SK-N-SH (cell line): ENCODE data around the gene C15orf40. TPM values are rescaled to one million over a fixed set of nuclear protein-coding genes. Genes with fewer than 3 reads are reported as not detected.

Experiments used
- CTCF ChIA-PET: fragments of 300-600, 350-600 bp; formaldehyde crosslinking; extraction: SDS; loops from one replicate; lab custom pipeline; 2021; lab: Yijun Ruan, JAX
- POLR2A ChIA-PET: fragments of 350-600 bp; sonication (Branson Sonifier 250); formaldehyde crosslinking; extraction: SDS; loops from one replicate; lab custom pipeline; 2020; ENCODE audit warnings: antibody characterized with exemption, inconsistent platforms; lab: Yijun Ruan, JAX
- DNase-seq: peaks from one replicate; pipeline ENCODE4 v3.0.0; 2012
- H2AFZ ChIP-seq: fragments of 200-600 bp; sonication (generic); 2 replicates; pipeline ENCODE4 v1.8.1; 2016; ENCODE audit warnings: antibody characterized with exemption, mild to moderate bottlenecking, low read depth
- H3F3A ChIP-seq: fragments of 200-600 bp; sonication (generic); replicated peaks from 2 replicates; pipeline ENCODE3; 2016; ENCODE audit warnings: antibody characterized with exemption, mild to moderate bottlenecking; ENCODE audit not compliant: insufficient read depth
- H3K27ac ChIP-seq, 2 experiments: fragments of 200-500 bp in 1 of 2; fragments of 200-600 bp in 1 of 2; sonication (Bioruptor generic) in 1 of 2; sonication (generic), shearing (Covaris generic) in 1 of 2; 2 replicates each; pipeline versions ENCODE4 v1.5.1 to v1.6.1; 2014 to 2016; ENCODE audit warnings: low read depth in 2 of 2, inconsistent platforms in 1 of 2, low read length in 1 of 2, mild to moderate bottlenecking in 1 of 2, mixed read lengths in 1 of 2
- H3K27me3 ChIP-seq: fragments of 200-600 bp; sonication (generic), shearing (Covaris generic); 2 replicates; pipeline ENCODE4 v1.6.1; 2016; ENCODE audit warnings: mixed run types; ENCODE audit not compliant: insufficient read depth
- H3K36me3 ChIP-seq, 2 experiments: fragments of 200-500 bp in 1 of 2; fragments of 200-600 bp in 1 of 2; sonication (Bioruptor generic) in 1 of 2; sonication (generic) in 1 of 2; replicated peaks in 1 of 2; 2 replicates each; pipeline versions ENCODE3 to v1.5.1; 2014 to 2016; ENCODE audit warnings: low read length in 1 of 2, mild to moderate bottlenecking in 1 of 2; ENCODE audit not compliant: insufficient read depth in 2 of 2, control insufficient read depth in 1 of 2
- H3K4me1 ChIP-seq, 2 experiments: fragments of 200-500 bp in 1 of 2; fragments of 200-600 bp in 1 of 2; sonication (Bioruptor generic) in 1 of 2; sonication (generic), shearing (Covaris generic) in 1 of 2; 2 replicates each; pipeline versions ENCODE4 v1.5.1 to v1.6.1; 2014 to 2016; ENCODE audit warnings: low read depth in 1 of 2, low read length in 1 of 2, mixed run types in 1 of 2; ENCODE audit not compliant: insufficient read depth in 2 of 2, control insufficient read depth in 1 of 2
- H3K4me2 ChIP-seq: fragments of 200-600 bp; sonication (generic), shearing (Covaris generic); 2 replicates; pipeline ENCODE4 v1.6.1; 2017; ENCODE audit warnings: mixed run types
- H3K4me3 ChIP-seq, 2 experiments: fragments of 200-500 bp in 1 of 2; fragments of 200-600 bp in 1 of 2; sonication (Bioruptor generic) in 1 of 2; sonication (generic), shearing (Covaris generic) in 1 of 2; 2 replicates each; pipeline versions ENCODE4 v1.5.1 to v1.8.1; 2014 to 2016; ENCODE audit warnings: low read depth in 2 of 2, inconsistent platforms in 1 of 2, low read length in 1 of 2, mild to moderate bottlenecking in 1 of 2, mixed read lengths in 1 of 2, moderate library complexity in 1 of 2
- H3K79me2 ChIP-seq: fragments of 200-600 bp; sonication (generic); 2 replicates; pipeline ENCODE4 v1.8.1; 2017; ENCODE audit warnings: mild to moderate bottlenecking; ENCODE audit not compliant: insufficient read depth
- H3K9ac ChIP-seq: fragments of 200-600 bp; sonication (generic); 2 replicates; pipeline ENCODE4 v1.6.1; 2017; ENCODE audit warnings: mixed run types
- H3K9me2 ChIP-seq: fragments of 200-600 bp; sonication (generic); 2 replicates; pipeline ENCODE4 v1.6.1; 2017; ENCODE audit warnings: mixed run types
- H3K9me3 ChIP-seq: fragments of 200-600 bp; sonication (generic); 2 replicates; pipeline ENCODE4 v1.6.1; 2017; ENCODE audit warnings: mixed run types, mild to moderate bottlenecking, moderate library complexity
- H4K20me1 ChIP-seq: fragments of 200-600 bp; sonication (generic); 2 replicates; pipeline ENCODE4 v1.6.1; 2017; ENCODE audit warnings: mild to moderate bottlenecking, mixed run types; ENCODE audit not compliant: insufficient read depth
- EZH2phosphoT487 ChIP-seq: fragments of 200-600 bp; sonication (generic); IDR thresholded peaks from 2 replicates; pipeline ENCODE4 v1.6.1; 2017; ENCODE audit warnings: low read depth, mixed run types, mild to moderate bottlenecking, antibody characterized with exemption, moderate library complexity, borderline replicate concordance
- FOSL2 ChIP-seq: IDR thresholded peaks from 2 replicates; pipeline ENCODE4 v1.4.0; 2012; ENCODE audit warnings: low read depth, mild to moderate bottlenecking, moderate library complexity, borderline replicate concordance
- FOXJ3 ChIP-seq: sonication (generic); formaldehyde crosslinking; IDR thresholded peaks from 2 replicates; pipeline ENCODE4 v1.5.1; 2020; ENCODE audit warnings: mild to moderate bottlenecking, missing genetic modification reagents
- FOXM1 ChIP-seq: IDR thresholded peaks from 2 replicates; pipeline ENCODE4 v1.4.0; 2012; ENCODE audit warnings: low read depth, mild to moderate bottlenecking
- JUND ChIP-seq: IDR thresholded peaks from 2 replicates; pipeline ENCODE4 v1.4.0; 2012
- MEF2A ChIP-seq: IDR thresholded peaks from 2 replicates; pipeline ENCODE4 v1.4.0; 2012; ENCODE audit warnings: low read depth, borderline replicate concordance
- MXI1 ChIP-seq: IDR thresholded peaks from 2 replicates; pipeline ENCODE4 v1.6.1; 2012; ENCODE audit warnings: mild to moderate bottlenecking, low read depth, low read length, improper control_type of control experiment
- NFIC ChIP-seq: IDR thresholded peaks from 2 replicates; pipeline ENCODE4 v1.4.0; 2012; ENCODE audit warnings: borderline replicate concordance
- NRF1 ChIP-seq: IDR thresholded peaks from 2 replicates; pipeline ENCODE4 v1.6.1; 2012; ENCODE audit warnings: low read depth, mild to moderate bottlenecking, low read length
- TEAD4 ChIP-seq: IDR thresholded peaks from 2 replicates; pipeline ENCODE4 v1.4.0; 2012; ENCODE audit warnings: mild to moderate bottlenecking, borderline replicate concordance; ENCODE audit not compliant: insufficient read depth
- YY1 ChIP-seq: IDR thresholded peaks from 2 replicates; pipeline ENCODE4 v1.4.0; 2012; ENCODE audit warnings: low read depth, mild to moderate bottlenecking
- WGBS: methylation state at CpG from one replicate; pipeline ENCODE4 v1.1.6; 2017; ENCODE audit warnings: low lambda C conversion rate; 5-methylcytosine and 5-hydroxymethylcytosine counted together
- polyA plus RNA-seq, 3 experiments: library from polyadenylated mRNA; depleted of rRNA; stranded (reverse); fragments of >200 nt; gene quantifications; 2 replicates each; pipeline ENCODE4 v1.2.3, GENCODE V29; 2012
- TF ChIP-seq, protein P1 (sequence below): IDR thresholded peaks from 2 replicates; pipeline ENCODE4 v1.4.0; 2012; ENCODE audit warnings: low read depth, borderline replicate concordance
- TF ChIP-seq, protein P2 (sequence below): fragments of 200-600 bp; sonication (generic); IDR thresholded peaks from 2 replicates; pipeline ENCODE4 v1.6.1; 2017; ENCODE audit warnings: antibody characterized with exemption, mild to moderate bottlenecking, moderate library complexity
- TF ChIP-seq, protein P3 (sequence below): IDR thresholded peaks from 2 replicates; pipeline ENCODE4 v1.6.1; 2012; ENCODE audit warnings: mild to moderate bottlenecking, low read depth, low read length, moderate library complexity
- TF ChIP-seq, protein P4 (sequence below): fragments of 150-350 bp; IDR thresholded peaks from 2 replicates; pipeline ENCODE4 v1.6.1; 2016; ENCODE audit warnings: mild to moderate bottlenecking, low read depth, low read length
- TF ChIP-seq, protein P5 (sequence below): IDR thresholded peaks from 2 replicates; pipeline ENCODE4 v1.4.0; 2012; ENCODE audit warnings: low read depth
- TF ChIP-seq, protein P6 (sequence below): IDR thresholded peaks from 2 replicates; pipeline ENCODE4 v1.4.0; 2012; ENCODE audit warnings: low read depth, borderline replicate concordance

Gene C15orf40
- polyA plus RNA-seq, 1 of the 3 experiments (the other 2 are of a cell fraction) = 44.1 TPM

DNA sequence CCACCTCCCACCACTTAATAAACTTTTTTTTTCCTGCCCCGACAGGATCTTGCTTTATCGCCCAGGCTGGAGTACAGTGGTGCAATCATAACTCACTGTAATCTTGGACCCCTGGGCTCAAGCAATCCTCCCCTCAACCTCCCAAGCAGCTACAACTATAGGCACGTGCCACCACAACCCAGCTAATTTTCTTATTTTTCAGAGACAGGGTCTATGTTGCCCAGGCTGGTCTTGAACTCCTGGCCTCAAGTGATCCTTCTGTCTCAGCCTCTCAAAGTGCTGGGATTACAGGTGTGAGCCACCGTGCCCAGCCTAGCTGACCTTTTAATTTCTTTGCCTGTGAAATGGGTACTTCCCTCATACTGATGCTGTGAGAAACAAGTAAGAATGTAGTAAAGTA is 3.9 kb upstream of the C15orf40 start:
- ChIA-PET CTCF (no interaction called here), POLR2A (no interaction called here)
- Histone ChIP-seq H3K27ac (no peak overlapping the region), H3K36me3 (peaks cover 25 to 35% of the 10 kb centered on the region in 2 experiments), H3K9me2 (no peaks in the 10 kb centered on the region), H3K9ac (no peak overlapping the region), H3K9me3 (no peaks in the 10 kb centered on the region), H4K20me1 (peaks cover 3% of the 10 kb centered on the region; the same call in 1 of the 2 replicates), H2AFZ (no peak overlapping the region), H3F3A (peaks cover 19% of the 10 kb centered on the region), H3K4me3 (no peak overlapping the region), H3K79me2 (peaks cover 4% of the 10 kb centered on the region), H3K27me3 (no peaks in the 10 kb centered on the region), H3K4me1 (peaks cover 7 to 22% of the 10 kb centered on the region in 2 experiments; a peak in 3 of 4 replicates), H3K4me2 (no peak overlapping the region)
- TF ChIP-seq TEAD4 = no peak
- TF ChIP-seq, protein P1, sequence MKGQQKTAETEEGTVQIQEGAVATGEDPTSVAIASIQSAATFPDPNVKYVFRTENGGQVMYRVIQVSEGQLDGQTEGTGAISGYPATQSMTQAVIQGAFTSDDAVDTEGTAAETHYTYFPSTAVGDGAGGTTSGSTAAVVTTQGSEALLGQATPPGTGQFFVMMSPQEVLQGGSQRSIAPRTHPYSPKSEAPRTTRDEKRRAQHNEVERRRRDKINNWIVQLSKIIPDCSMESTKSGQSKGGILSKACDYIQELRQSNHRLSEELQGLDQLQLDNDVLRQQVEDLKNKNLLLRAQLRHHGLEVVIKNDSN = no peak
- no peak for TF ChIP-seq FOXJ3
- TF ChIP-seq NFIC = no peak
- TF ChIP-seq MEF2A = no peak
- TF ChIP-seq YY1 = no peak
- TF ChIP-seq, protein P2, sequence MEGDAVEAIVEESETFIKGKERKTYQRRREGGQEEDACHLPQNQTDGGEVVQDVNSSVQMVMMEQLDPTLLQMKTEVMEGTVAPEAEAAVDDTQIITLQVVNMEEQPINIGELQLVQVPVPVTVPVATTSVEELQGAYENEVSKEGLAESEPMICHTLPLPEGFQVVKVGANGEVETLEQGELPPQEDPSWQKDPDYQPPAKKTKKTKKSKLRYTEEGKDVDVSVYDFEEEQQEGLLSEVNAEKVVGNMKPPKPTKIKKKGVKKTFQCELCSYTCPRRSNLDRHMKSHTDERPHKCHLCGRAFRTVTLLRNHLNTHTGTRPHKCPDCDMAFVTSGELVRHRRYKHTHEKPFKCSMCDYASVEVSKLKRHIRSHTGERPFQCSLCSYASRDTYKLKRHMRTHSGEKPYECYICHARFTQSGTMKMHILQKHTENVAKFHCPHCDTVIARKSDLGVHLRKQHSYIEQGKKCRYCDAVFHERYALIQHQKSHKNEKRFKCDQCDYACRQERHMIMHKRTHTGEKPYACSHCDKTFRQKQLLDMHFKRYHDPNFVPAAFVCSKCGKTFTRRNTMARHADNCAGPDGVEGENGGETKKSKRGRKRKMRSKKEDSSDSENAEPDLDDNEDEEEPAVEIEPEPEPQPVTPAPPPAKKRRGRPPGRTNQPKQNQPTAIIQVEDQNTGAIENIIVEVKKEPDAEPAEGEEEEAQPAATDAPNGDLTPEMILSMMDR = no peak
- no peak for TF ChIP-seq MXI1
- no peak for DNase-seq
- 91% methylated on average over 4 of the region's 4 CpGs for WGBS

DNA sequence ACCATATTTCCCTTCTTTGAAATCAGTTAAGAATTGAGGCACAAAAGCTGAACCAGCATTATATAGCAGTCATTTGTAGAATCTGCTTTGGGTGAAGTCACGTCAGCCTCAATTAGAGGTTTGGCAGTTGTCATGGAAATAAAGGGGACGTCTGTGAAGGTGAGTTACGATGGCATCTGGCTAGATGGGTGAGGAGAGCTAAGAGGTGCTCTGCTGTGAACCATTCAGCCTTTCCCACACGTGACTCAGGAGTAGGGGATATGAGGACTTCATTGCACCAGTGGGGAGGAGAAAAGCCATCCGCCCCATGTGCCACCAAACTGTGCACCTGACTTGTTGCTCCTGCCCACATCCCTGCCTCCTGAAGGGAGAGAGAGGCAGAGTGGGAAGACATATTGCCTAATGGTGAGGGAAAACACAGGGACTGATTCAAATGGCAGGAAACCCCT is 2.8 kb upstream of the C15orf40 start:
- H3K27me3 ChIP-seq = no peaks in the 10 kb centered on the region
- H3K4me3 ChIP-seq = no peak overlapping the region
- H3K9me2 ChIP-seq = no peaks in the 10 kb centered on the region
- peaks cover 19% of the 10 kb centered on the region for H3F3A ChIP-seq
- ChIA-PET POLR2A (no interaction called here), CTCF (interaction anchor here (1.0 kb wide), 1 partner anchor 13 kb away, joined by 3 read pairs; no protein-coding TSS in a partner anchor)
- H4K20me1 ChIP-seq = peaks cover 6% of the 10 kb centered on the region; the same call in 1 of the 2 replicates
- peaks cover 27 to 32% of the 10 kb centered on the region in 2 experiments for H3K36me3 ChIP-seq
- H3K9me3 ChIP-seq = no peaks in the 10 kb centered on the region
- peaks cover 15% of the 10 kb centered on the region for H3K79me2 ChIP-seq
- H3K9ac ChIP-seq = no peak overlapping the region
- no peak for DNase-seq
- H2AFZ ChIP-seq = no peak overlapping the region
- no peak overlapping the region for H3K4me2 ChIP-seq
- H3K27ac ChIP-seq = peak overlapping the region in 1 of 2 experiments; percentile 25; a peak in 1 of 4 replicates
- 96% methylated on average over 5 of the region's 5 CpGs for WGBS
- peaks cover 12 to 27% of the 10 kb centered on the region in 2 experiments; a peak in 3 of 4 replicates for H3K4me1 ChIP-seq
- TF ChIP-seq JUND (no peak), FOSL2 (no peak), FOXJ3 (no peak), EZH2phosphoT487 (no peak), FOXM1 (no peak), NRF1 (no peak), TEAD4 (no peak), NFIC (no peak)
- TF ChIP-seq, protein P3, sequence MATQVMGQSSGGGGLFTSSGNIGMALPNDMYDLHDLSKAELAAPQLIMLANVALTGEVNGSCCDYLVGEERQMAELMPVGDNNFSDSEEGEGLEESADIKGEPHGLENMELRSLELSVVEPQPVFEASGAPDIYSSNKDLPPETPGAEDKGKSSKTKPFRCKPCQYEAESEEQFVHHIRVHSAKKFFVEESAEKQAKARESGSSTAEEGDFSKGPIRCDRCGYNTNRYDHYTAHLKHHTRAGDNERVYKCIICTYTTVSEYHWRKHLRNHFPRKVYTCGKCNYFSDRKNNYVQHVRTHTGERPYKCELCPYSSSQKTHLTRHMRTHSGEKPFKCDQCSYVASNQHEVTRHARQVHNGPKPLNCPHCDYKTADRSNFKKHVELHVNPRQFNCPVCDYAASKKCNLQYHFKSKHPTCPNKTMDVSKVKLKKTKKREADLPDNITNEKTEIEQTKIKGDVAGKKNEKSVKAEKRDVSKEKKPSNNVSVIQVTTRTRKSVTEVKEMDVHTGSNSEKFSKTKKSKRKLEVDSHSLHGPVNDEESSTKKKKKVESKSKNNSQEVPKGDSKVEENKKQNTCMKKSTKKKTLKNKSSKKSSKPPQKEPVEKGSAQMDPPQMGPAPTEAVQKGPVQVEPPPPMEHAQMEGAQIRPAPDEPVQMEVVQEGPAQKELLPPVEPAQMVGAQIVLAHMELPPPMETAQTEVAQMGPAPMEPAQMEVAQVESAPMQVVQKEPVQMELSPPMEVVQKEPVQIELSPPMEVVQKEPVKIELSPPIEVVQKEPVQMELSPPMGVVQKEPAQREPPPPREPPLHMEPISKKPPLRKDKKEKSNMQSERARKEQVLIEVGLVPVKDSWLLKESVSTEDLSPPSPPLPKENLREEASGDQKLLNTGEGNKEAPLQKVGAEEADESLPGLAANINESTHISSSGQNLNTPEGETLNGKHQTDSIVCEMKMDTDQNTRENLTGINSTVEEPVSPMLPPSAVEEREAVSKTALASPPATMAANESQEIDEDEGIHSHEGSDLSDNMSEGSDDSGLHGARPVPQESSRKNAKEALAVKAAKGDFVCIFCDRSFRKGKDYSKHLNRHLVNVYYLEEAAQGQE = no peak
- TF ChIP-seq, protein P4, sequence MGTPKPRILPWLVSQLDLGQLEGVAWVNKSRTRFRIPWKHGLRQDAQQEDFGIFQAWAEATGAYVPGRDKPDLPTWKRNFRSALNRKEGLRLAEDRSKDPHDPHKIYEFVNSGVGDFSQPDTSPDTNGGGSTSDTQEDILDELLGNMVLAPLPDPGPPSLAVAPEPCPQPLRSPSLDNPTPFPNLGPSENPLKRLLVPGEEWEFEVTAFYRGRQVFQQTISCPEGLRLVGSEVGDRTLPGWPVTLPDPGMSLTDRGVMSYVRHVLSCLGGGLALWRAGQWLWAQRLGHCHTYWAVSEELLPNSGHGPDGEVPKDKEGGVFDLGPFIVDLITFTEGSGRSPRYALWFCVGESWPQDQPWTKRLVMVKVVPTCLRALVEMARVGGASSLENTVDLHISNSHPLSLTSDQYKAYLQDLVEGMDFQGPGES = no peak
- TF ChIP-seq, protein P5, sequence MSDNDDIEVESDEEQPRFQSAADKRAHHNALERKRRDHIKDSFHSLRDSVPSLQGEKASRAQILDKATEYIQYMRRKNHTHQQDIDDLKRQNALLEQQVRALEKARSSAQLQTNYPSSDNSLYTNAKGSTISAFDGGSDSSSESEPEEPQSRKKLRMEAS = no peak
- TF ChIP-seq, protein P6, sequence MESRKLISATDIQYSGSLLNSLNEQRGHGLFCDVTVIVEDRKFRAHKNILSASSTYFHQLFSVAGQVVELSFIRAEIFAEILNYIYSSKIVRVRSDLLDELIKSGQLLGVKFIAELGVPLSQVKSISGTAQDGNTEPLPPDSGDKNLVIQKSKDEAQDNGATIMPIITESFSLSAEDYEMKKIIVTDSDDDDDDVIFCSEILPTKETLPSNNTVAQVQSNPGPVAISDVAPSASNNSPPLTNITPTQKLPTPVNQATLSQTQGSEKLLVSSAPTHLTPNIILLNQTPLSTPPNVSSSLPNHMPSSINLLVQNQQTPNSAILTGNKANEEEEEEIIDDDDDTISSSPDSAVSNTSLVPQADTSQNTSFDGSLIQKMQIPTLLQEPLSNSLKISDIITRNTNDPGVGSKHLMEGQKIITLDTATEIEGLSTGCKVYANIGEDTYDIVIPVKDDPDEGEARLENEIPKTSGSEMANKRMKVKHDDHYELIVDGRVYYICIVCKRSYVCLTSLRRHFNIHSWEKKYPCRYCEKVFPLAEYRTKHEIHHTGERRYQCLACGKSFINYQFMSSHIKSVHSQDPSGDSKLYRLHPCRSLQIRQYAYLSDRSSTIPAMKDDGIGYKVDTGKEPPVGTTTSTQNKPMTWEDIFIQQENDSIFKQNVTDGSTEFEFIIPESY = no peak
